Neuron (in vitro differentiated cells): ENCODE results near the gene ERCC2.
"Not testable (repeated sequence)": the region's sequence is repeated elsewhere in the genome, so short reads cannot be mapped to it uniquely, and the experiment has no call there.

Experiments used
- H2AFZ ChIP-seq: one replicate; pipeline ENCODE4 v1.6.1; 2013; ENCODE audit warnings: low read depth, mild to moderate bottlenecking, inconsistent platforms, low read length, moderate library complexity
- H3K27me3 ChIP-seq: one replicate; pipeline ENCODE4 v1.6.1; 2013; ENCODE audit warnings: low read length; ENCODE audit not compliant: insufficient read depth
- H3K36me3 ChIP-seq: one replicate; pipeline ENCODE4 v1.6.1; 2013; ENCODE audit warnings: low read length; ENCODE audit not compliant: insufficient read depth
- H3K4me1 ChIP-seq: one replicate; pipeline ENCODE4 v1.6.1; 2013; ENCODE audit warnings: low read length; ENCODE audit not compliant: insufficient read depth
- H3K4me3 ChIP-seq: 2 replicates; pipeline ENCODE4 v1.5.1; 2013; ENCODE audit warnings: mild to moderate bottlenecking, low read length, moderate library complexity
- H3K9me3 ChIP-seq: one replicate; pipeline ENCODE4 v1.6.1; 2013; ENCODE audit warnings: low read length

ERCC2 gene

GRCh38 chr19:45370410-45371204 is at the start of gene ERCC2:
Gene ERCC2, minus strand, starts transcription at chr19:45370573. Its CDS starts 33 bp downstream, at chr19:45370540.
- peak within 1 kb of the TSS; percentile 59 for H2AFZ ChIP-seq
- peak within 1 kb of the TSS; percentile 87 for H3K4me3 ChIP-seq
- H3K27me3 ChIP-seq: no peaks in the 10 kb centered on the region
- H3K36me3 ChIP-seq: peaks cover 3% of the 10 kb centered on the region
- H3K4me1 ChIP-seq: no peaks in the 10 kb centered on the region
- H3K9me3 ChIP-seq: no peaks in the 10 kb centered on the region

- Histone ChIP-seq H2AFZ (no peak overlapping the region), H3K9me3 (no peaks in the 10 kb centered on the region), H3K4me1 (peaks cover 13% of the 10 kb centered on the region), H3K4me3 (no peak overlapping the region), H3K36me3 (peaks cover 51% of the 10 kb centered on the region), H3K27me3 (no peaks in the 10 kb centered on the region)
Measured at GRCh38 chr19:45419895-45420294, 49.5 kb upstream of the ERCC2 start.

- H2AFZ ChIP-seq: no peak overlapping the region
- H3K9me3 ChIP-seq: no peaks in the 10 kb centered on the region
- peaks cover 56% of the 10 kb centered on the region for H3K36me3 ChIP-seq
- peaks cover 9% of the 10 kb centered on the region for H3K4me1 ChIP-seq
- H3K4me3 ChIP-seq: no peak overlapping the region
- H3K27me3 ChIP-seq: no peaks in the 10 kb centered on the region
Measured at GRCh38 chr19:45419396-45419795, 49.0 kb upstream of the ERCC2 start.

GRCh38 chr19:45418802-45419201 is 48.4 kb upstream of the ERCC2 start:
- H3K9me3 ChIP-seq: no peaks in the 10 kb centered on the region
- H3K4me1 ChIP-seq: peaks cover 5% of the 10 kb centered on the region
- no peaks in the 10 kb centered on the region for H3K27me3 ChIP-seq
- no peak overlapping the region for H2AFZ ChIP-seq
- H3K36me3 ChIP-seq: peaks cover 61% of the 10 kb centered on the region
- H3K4me3 ChIP-seq: no peak overlapping the region

GRCh38 chr19:45417151-45417550 is 46.8 kb upstream of the ERCC2 start:
- H2AFZ ChIP-seq: no peak overlapping the region
- no peaks in the 10 kb centered on the region for H3K27me3 ChIP-seq
- H3K4me1 ChIP-seq: no peaks in the 10 kb centered on the region
- no peaks in the 10 kb centered on the region for H3K9me3 ChIP-seq
- no peak overlapping the region for H3K4me3 ChIP-seq
- H3K36me3 ChIP-seq: peaks cover 70% of the 10 kb centered on the region

GRCh38 chr19:45414468-45414867 is 44.1 kb upstream of the ERCC2 start:
- Histone ChIP-seq H3K9me3 (no peaks in the 10 kb centered on the region), H3K27me3 (no peaks in the 10 kb centered on the region), H2AFZ (no peak overlapping the region), H3K4me3 (no peak overlapping the region), H3K4me1 (no peaks in the 10 kb centered on the region), H3K36me3 (peaks cover 55% of the 10 kb centered on the region)

GRCh38 chr19:45413497-45413896 is 43.1 kb upstream of the ERCC2 start:
- Histone ChIP-seq H3K4me3 (no peak overlapping the region), H3K36me3 (peaks cover 47% of the 10 kb centered on the region), H3K9me3 (no peaks in the 10 kb centered on the region)

GRCh38 chr19:45410330-45410729 is 40.0 kb upstream of the ERCC2 start:
- not testable (repeated sequence) for H3K4me3 ChIP-seq, H3K9me3 ChIP-seq, H3K4me1 ChIP-seq, H2AFZ ChIP-seq, H3K27me3 ChIP-seq
- peaks cover 25% of the 10 kb centered on the region for H3K36me3 ChIP-seq

More at GRCh38 chr19:45413497-45413896, 43.1 kb upstream of the ERCC2 start:
- H3K27me3 ChIP-seq: no peaks in the 10 kb centered on the region
- H3K4me1 ChIP-seq: no peaks in the 10 kb centered on the region
- H2AFZ ChIP-seq: no peak overlapping the region

GRCh38 chr19:45409557-45409920 is 39.2 kb upstream of the ERCC2 start:
- peaks cover 10% of the 10 kb centered on the region for H3K4me1 ChIP-seq
- H3K27me3 ChIP-seq: no peaks in the 10 kb centered on the region
- H3K4me3 ChIP-seq: no peak overlapping the region
- H3K36me3 ChIP-seq: peaks cover 21% of the 10 kb centered on the region
- H3K9me3 ChIP-seq: no peaks in the 10 kb centered on the region
- no peak overlapping the region for H2AFZ ChIP-seq

GRCh38 chr19:45408830-45409556 is 38.6 kb upstream of the ERCC2 start:
- H3K4me1 ChIP-seq: peaks cover 10% of the 10 kb centered on the region
- no peak overlapping the region for H3K4me3 ChIP-seq
- no peaks in the 10 kb centered on the region for H3K9me3 ChIP-seq
- H2AFZ ChIP-seq: no peak overlapping the region
- H3K36me3 ChIP-seq: peaks cover 16% of the 10 kb centered on the region
- H3K27me3 ChIP-seq: peaks cover 4% of the 10 kb centered on the region

GRCh38 chr19:45408121-45408520 is 37.7 kb upstream of the ERCC2 start:
- Histone ChIP-seq H3K4me1 (peaks cover 15% of the 10 kb centered on the region), H3K27me3 (peaks cover 10% of the 10 kb centered on the region), H3K4me3 (no peak overlapping the region), H3K9me3 (no peaks in the 10 kb centered on the region), H3K36me3 (peaks cover 8% of the 10 kb centered on the region), H2AFZ (no peak overlapping the region)

GRCh38 chr19:45407585-45407984 is 37.2 kb upstream of the ERCC2 start:
- peaks cover 15% of the 10 kb centered on the region for H3K4me1 ChIP-seq
- H3K36me3 ChIP-seq, H3K9me3 ChIP-seq, H2AFZ ChIP-seq: not testable (repeated sequence)
- H3K27me3 ChIP-seq: peaks cover 10% of the 10 kb centered on the region
- H3K4me3 ChIP-seq: peak overlapping the region; percentile 58

- Histone ChIP-seq H3K4me1 (peaks cover 15% of the 10 kb centered on the region), H3K27me3 (peaks cover 10% of the 10 kb centered on the region), H3K4me3 (peak overlapping the region; percentile 58), H3K9me3 (no peaks in the 10 kb centered on the region), H3K36me3 (peaks cover 4% of the 10 kb centered on the region), H2AFZ (no peak overlapping the region)
Measured at GRCh38 chr19:45407091-45407375, 36.7 kb upstream of the ERCC2 start.
